Skin epidermis (tissue), 12 donors: ENCODE measurements around the gene MPG.

Experiments
- H3K27ac ChIP-seq, 21 experiments: fragments of 200-600 bp; sonication (generic) in 11 of 21; one replicate each; pipeline ENCODE4 v1.5.0; 2020; ENCODE audit warnings: mild to moderate bottlenecking in 3 of 21, inconsistent platforms in 2 of 21, moderate library complexity in 2 of 21
- H3K4me3 ChIP-seq, 7 experiments: fragments of 200-600 bp; sonication (generic) in 2 of 7; one replicate each; pipeline ENCODE4 v1.5.0; 2020; ENCODE audit warnings: inconsistent platforms in 2 of 7, mild to moderate bottlenecking in 2 of 7, moderate library complexity in 1 of 7

MPG gene

DNA sequence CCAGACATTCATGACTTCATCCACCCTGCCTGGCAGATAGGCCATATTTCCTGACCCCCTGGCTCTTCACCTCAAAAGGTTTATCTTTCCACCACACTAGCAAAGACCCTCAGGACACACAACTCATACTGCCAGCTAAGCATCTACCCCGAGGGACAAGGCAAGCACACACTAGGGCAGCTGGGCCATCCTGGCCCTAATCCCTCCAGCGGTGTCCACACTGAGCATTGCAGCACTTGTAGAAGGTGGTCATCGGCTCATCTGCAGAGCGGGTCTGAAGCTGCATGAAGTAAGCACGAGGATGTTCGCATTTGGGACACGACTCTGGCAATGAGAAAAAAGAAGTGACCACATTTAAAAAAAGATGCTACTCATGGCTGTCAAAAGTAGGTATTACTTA lies 30.8 kb upstream of the MPG start:
- Histone ChIP-seq H3K27ac (no peak overlapping the region), H3K4me3 (no peak overlapping the region)

DNA sequence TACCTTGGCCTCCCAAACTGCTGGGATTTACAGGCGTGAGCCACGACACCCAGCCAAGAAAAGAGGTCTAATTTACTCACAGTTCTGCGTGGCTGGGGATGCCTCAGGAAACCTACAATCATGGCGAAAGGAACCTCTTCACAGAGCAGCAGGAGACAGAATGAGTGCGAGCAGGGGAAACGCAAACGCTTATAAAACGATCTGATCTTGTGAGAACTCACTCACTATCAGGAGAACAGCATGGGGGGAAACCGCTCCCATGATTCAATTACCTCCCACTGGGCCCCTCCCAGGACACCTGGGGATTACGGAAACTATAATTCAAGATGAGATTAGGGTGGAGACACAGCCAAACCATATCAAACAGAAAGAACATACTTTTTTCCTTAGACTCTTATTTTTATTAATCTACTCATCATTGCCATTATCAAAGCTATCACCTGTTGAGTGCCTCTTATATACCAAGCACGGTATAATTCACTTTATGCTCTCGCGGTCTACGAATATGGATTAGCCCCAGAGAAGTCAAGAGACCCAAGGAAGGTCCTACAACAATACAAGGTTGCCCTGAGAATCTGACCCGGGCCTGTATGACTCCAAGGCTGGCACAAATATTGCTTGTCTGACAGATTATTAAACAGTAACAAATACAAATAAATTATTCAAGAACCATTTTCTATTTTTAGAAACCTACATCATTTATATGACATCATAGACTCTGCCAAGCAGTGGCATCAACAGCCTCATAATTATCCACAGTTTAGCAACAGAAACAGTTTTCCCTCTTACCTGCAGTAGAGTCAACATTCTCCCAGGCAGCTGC lies 27.0 kb upstream of the MPG start:
- Histone ChIP-seq H3K4me3 (no peak overlapping the region), H3K27ac (no peak overlapping the region)

DNA sequence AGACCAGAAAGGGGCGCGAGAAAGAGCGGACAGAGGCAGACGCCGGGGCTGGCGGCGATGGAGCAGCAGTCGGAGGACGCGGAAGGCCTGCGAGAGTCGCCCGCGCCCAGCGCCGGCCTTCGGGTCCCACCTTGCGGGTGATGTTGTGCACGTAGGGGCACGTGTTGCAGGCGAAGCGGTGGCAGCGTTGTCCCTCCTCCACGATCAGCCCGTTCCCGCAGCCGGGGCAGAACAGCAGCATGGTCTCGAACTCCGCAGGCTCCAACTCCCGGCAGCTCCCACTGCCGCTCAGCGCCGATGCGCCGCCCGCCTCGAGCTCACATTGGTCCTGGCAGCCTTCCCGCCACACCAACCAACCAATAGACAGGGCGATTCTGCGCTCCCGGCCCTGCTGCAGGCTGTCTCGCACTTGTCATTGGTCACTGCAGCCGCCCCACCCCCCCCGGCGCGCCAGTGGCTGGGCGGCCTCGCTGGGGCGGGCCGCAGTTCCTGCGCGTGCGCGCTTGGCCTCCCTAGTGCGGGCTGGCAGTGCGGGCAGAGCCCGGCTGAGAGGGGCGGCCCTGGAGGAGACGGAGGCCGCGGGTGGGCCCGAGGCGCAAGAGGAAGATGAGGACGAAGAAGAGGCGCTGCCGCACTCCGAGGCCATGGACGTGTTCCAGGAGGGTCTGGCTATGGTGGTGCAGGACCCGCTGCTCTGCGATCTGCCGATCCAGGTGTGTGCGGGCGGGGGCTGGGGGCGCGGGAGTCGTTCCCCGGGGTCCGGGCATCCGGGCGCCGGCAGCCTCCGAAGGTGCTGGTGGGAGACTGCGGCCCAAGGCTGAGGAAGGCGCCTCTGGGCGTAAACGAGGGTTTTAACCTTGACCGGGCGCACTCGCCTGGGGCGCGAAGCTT lies 24.4 kb upstream of the MPG start, which contains the start of the genes POLR3K and SNRNP25:
POLR3K (minus strand) TSS at position 263 of the 891 bp plus-strand sequence; CDS start at position 241, 22 bp downstream.
SNRNP25 (plus strand) TSS at position 483 of the 891 bp plus-strand sequence; CDS start at position 672, 189 bp downstream.
- peak within 1 kb of the TSS; percentile 59 to 94 (median 73) for H3K4me3 ChIP-seq
- peak within 1 kb of the TSS in 20 of 21 experiments; percentile 43 to 88 (median 78) for H3K27ac ChIP-seq

DNA sequence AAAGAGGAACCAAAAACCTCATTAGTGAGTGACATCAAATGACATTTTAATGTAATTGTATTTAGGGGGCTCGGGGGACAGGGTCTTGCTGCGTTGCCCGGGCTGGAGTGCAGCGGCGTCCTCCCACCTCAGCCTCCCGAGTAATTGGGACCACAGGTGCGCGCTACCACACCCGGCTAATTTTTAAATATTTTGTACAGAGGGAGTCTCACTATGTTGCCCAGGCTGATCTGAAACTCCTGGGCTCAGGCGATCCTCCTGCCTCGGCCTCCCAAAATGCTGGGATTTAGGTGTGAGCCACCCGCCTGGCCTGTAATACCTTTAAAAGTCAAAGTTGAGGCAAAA lies 23.8 kb upstream of the MPG start:
- Histone ChIP-seq H3K27ac (peak overlapping the region in 19 of 21 experiments; percentile 46 to 88 (median 77)), H3K4me3 (peak overlapping the region; percentile 59 to 94 (median 73))

DNA sequence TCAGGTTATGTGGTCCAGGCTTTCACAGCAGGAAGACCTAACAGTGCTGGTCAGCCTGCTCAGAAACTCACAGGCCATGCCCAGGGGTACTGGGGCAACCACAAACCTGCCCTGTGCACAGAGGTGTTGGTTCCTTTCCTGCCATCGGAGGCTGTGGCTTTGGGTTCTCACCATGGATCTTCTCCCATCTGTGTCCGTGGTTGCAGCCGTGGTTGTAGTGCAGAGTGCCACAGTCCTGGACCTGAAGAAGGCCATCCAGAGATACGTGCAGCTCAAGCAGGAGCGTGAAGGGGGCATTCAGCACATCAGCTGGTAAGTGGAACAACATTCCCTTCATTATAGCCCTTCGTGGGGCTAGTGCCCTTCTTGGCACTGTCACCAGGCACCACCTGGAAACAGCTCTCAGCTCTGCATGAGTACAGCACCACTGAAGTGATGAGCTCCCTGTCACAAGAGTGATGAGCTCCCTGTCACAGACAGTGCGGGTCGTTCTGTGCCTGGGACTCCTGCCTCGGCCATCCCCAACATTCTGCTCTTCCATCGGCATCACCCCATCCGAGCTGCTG lies 22.4 kb upstream of the MPG start:
- H3K4me3 ChIP-seq = no peak overlapping the region
- no peak overlapping the region for H3K27ac ChIP-seq

DNA sequence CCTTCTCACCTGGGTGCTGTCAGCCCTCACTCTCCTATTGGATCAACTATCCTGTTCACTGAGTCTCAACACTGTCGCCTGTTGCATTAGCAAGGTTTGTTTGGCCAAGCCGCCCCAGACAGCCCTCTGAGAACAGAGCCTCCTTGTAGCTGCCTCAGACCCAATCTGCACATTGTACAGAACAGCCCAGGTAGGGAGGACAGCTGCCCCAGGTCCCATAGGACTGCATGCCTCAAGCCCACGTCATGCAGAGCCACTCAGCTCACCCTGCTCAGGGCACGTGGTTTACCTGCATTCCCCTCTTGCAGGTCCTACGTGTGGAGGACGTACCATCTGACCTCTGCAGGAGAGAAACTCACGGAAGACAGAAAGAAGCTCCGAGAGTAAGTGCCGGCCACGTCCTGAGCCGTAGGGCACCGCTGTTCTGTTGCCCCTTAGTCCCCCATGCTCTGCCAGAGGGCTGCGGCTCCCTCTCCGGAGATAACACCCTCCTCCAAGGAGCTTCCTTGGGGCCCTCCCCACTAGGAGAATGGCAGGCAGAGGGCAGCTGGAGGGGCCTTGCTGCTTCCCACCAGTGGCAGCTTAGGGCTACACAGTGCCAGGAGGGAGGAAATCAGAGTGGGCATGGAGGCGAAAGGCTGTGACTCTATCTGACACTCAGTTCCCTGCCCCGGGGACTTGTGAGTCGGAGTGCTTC lies 21.6 kb upstream of the MPG start:
- no peak overlapping the region for H3K4me3 ChIP-seq
- no peak overlapping the region for H3K27ac ChIP-seq

DNA sequence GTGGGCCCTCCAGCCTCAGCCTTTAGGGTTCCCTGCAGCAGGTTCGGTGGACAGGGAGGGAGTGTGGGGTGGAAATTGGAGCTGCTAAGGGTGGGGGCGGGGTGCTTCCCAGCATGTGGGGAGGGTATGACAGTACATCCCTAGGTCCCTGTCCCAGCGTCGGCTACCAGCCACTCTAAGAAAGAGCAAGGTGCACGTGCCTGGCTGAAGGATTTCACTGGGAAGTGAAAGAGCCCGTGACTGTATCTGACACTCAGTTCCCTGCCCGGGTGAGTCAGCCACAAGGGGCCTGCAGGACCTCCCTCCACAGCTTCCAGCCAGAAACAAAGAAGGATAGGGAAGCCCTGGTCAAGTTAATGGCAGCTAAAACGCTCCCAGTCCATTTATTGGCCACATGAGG lies 20.3 kb upstream of the MPG start:
- H3K27ac ChIP-seq = no peak overlapping the region
- no peak overlapping the region for H3K4me3 ChIP-seq

DNA sequence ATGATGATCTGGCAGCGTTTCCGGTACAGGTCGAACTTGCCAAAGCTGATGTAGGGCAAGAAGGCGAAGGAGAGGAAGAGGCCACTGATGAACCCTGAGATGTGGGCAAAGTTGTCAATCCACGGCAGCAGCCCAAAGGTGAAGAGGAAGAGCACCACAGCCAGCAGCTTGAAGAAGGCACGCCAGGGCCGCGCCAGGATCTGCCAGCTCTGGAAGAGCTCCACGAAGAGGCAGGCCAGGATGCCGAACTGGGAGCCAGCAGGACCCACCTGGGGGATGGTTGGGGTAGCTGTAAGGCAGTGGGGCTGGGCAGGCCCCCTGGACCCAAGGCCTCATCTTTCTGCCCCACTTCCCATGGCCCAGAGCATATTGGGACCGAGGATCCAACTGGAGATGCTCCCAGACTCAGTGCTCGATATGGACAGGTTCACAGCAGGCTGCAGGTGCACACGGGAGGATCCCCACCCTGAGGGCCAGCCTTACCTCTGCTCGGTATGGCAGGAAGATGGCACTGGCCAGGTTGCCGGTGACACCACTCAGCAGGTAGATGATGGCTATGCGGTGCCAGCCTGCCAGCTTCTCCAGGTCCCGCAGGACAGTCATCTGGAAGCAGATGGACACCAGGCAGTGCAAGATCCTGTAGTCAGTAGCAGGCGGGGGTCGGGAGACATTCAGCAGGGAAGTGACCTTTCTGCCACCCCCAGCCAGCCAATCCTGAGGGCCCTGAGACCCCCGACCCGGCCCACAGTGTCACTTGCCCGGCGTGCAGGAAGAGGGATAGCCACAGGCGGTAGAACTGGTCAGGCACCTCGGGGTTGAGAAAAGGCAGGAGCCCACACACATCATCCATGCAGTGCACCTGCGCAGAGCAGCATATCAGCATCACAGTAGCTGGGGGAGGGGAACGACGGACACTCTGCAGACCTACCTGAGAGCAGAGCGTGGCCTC lies 19.3 kb upstream of the MPG start:
- no peak overlapping the region for H3K4me3 ChIP-seq
- peak overlapping the region in 1 of 21 experiments; percentile 13 for H3K27ac ChIP-seq

DNA sequence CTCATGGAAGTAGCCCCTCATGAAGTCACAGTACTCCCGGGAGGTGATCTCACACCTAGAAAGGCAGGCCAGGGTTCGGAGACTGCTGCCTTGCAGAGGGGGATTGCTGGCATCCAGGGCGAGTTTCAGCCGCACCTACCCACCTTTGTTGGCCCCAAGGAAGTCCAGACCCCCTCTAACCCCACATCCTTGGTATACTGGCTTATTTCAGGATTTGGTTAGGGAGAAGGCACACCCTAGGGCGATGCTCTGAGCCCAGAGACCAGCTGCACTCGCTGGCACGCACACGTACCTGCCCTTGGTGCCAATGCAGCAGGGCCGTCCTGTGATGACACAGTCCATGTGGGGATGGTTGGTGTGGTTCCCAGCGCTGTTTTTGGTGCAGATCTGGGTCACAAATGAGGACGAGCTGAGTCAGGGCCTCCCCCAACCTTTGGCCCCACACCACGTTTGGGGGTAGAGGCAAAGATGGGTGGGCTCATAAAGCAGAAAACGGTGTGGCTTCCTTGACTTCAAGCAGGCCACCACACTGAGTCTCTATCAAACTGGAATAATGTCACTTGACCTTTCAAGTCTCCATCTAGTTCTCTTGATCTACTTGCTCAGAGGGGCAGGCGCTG lies 18.5 kb upstream of the MPG start:
- no peak overlapping the region for H3K27ac ChIP-seq
- H3K4me3 ChIP-seq = no peak overlapping the region

DNA sequence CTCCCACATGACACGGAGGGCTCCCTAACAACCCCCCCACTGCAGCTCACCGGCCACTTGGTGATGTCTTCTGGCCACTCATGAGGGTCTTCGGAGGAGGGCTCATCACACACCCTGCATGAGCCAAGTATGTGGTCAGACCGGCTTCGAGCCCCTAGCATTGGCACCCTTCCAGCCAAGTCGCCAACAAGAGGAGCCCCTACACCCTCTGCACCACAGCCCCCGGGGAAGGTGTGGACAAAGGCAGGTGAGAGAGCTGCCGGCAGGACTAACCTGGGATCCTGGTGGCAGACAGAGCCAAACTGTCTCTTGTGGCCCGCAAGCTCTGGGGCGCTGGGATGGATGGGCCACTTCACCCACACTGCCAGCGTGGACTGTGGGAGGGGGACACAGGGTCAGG lies 17.9 kb upstream of the MPG start:
- H3K27ac ChIP-seq = no peak overlapping the region

DNA sequence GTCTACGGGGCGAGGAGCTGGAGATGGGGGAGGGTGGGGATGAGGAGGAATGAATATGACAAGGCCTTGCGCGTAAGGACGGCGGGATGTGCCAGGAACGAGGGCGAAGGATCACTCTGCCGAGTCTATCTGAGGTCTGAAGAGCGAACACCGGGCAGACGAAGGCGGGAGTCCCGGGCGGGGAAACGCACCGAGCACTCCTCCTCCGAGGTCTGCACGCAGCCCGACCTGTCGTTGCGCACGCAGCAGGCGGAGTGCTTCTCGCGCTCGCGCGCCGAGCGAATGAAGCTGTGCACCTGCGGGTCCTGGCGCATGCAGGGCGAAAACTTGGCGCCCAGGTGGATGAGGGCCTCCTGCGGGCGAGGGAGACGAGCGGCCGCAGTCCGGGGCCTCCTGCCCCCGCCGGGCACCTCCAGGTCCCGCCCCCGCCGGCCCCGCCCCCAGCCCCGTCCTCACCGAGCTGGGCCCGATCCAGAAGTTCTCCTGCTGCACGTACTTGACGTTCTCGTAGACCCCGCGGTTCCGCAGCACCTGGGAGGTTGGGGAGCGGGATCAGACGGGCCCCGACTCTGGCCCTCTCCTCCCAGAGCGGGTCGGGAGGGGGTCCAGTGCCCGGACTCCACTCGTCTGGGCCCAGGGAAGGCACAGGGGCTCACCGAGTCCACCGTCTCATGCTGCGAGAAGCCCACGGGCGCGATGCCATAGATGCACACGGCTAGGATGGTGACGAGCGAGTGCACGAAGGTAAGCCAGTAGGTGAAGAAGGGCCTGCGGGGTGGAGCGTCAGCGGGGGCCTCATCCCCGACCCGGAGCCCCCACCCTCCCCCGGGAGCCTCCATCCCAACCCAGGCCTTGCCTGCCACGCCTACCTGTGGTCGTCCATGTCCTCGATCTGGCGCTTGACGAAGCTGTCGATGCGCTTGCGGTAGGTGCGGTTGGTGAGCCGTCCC lies 16.8 kb upstream of the MPG start:
- Histone ChIP-seq H3K4me3 (no peak overlapping the region), H3K27ac (no peak overlapping the region)

More for the DNA sequence above, 17.9 kb upstream of the MPG start:
- no peak overlapping the region for H3K4me3 ChIP-seq

DNA sequence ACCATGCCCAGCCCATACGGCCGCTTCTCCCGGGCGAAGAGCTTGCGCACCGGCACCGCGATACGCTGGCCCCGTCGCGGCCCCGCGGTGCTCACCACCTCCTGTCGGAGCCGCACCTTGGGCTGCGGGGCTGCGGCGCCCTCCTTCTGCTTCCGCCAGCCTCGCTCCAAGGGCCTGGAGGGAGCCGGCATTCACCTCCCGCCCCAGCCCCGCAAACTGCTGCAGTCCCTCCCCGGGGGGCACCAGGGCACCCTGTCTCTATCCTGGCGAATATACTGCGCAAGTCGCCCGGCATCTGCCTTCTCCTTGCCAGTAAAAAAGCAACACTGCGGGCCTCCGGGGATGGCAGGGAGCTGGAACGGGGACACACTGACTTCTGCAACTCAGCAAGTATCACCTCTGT lies 16.1 kb upstream of the MPG start:
- Histone ChIP-seq H3K4me3 (no peak overlapping the region), H3K27ac (no peak overlapping the region)

DNA sequence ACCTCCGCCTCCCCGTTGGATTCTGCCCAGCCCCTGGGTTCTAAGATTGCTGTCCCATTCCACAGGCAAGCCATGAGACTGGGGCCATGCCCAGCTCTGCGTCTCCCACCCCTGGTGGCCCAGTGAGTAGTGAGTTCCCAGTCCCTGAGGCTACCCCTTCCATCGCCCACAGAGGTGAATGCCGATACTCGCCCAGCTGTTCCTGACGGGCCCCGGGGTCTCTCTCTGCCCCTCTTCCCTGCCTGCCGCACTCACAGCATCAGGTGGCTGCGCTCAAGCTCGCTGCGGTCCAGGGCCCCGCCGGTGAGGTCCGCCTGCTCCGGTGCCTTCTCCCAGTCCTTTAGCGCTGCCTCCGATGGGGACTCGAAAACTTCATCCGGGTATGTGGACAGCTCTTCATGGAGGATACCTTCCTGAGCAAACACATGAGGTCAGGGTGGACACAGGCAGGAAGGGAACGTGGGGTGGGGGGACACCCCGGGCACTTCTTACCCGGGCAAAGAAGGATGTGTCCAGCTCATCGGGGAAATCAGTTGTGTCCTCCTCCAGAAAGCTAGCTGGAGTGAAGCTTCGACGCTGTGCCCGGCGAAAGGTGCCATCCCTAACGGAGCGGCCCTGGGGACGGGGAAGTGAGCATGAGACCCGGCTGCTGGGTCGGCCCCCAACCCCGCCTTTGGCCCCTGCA lies 15.6 kb upstream of the MPG start:
- H3K27ac ChIP-seq = no peak overlapping the region
- no peak overlapping the region for H3K4me3 ChIP-seq

DNA sequence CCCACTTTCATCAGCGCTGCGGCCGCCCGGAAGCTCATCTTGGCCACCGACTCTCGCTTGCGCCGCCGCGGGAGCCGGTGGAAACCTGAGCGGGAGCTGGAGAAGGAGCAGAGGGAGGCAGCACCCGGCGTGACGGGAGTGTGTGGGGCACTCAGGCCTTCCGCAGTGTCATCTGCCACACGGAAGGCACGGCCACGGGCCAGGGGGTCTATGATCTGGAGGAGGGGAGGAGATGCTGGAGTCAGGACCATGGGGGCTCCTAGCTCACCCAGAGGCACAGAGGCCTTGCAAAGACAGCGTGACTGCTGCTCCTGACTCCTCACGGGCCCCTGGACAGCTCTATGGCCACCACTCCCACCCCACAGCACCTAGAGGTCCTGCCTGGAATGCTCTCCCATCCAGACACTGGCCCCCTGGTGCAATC lies 15.0 kb upstream of the MPG start:
- Histone ChIP-seq H3K4me3 (no peak overlapping the region), H3K27ac (no peak overlapping the region)

DNA sequence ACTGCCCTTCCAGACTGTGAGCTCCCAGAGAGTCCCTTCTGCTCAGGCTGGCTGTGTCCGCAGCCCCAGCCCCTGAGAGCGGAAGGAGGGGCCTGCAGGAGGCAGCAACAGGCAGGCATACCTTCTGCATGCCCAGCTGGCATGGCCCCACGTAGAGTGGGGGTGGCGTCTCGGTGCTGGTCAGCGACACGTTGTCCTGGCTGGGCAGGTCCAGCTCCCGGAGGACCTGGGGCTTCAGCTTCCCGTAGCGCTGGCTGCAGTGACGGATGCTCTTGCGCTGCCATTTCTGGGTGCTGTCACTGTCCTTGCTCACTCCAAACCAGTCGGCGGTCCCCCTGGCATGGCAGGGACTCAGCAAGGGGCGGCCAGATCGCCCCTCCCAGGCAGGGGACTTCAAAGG lies 14.6 kb upstream of the MPG start:
- no peak overlapping the region for H3K4me3 ChIP-seq
- no peak overlapping the region for H3K27ac ChIP-seq
